Forelimb muscle (tissue), 1 donor: ENCODE data around the gene HECW1. TPM values are rescaled to one million over a fixed set of nuclear protein-coding genes. Genes with fewer than 3 reads are reported as not detected.

Experiments used
- DNase-seq: peaks from one replicate; pipeline ENCODE4 v3.0.0-alpha.2; 2013; ENCODE audit warnings: low read depth
- polyA plus RNA-seq: library from polyadenylated mRNA; unstranded; fragments of 120-200 nt; gene quantifications from one replicate; pipeline ENCODE4 v1.2.1, GENCODE V29; 2013; ENCODE audit not compliant: insufficient read length

Gene HECW1
- polyA plus RNA-seq, 1 donor, result 0.23 TPM

DNA sequence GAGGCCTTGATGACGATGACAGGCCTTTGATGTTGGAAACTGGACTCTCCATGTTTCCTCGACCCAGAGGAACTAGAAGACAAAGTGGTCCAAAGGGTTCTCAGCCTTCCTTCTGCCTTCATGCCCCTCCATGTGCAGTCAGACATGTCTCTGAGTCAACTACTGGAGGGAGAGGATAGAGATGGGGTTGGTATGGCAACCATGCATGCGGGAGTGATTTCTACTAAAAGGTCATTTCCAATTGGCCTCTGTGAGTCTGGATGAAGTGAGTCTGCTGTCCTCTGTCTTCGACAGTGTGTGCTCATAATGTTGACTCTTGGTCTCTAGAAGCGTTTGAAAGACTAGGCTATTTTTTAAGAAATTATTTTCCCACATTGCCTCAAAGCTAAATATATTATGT is 499.7 kb downstream of the HECW1 start:
- no peak for DNase-seq

DNA sequence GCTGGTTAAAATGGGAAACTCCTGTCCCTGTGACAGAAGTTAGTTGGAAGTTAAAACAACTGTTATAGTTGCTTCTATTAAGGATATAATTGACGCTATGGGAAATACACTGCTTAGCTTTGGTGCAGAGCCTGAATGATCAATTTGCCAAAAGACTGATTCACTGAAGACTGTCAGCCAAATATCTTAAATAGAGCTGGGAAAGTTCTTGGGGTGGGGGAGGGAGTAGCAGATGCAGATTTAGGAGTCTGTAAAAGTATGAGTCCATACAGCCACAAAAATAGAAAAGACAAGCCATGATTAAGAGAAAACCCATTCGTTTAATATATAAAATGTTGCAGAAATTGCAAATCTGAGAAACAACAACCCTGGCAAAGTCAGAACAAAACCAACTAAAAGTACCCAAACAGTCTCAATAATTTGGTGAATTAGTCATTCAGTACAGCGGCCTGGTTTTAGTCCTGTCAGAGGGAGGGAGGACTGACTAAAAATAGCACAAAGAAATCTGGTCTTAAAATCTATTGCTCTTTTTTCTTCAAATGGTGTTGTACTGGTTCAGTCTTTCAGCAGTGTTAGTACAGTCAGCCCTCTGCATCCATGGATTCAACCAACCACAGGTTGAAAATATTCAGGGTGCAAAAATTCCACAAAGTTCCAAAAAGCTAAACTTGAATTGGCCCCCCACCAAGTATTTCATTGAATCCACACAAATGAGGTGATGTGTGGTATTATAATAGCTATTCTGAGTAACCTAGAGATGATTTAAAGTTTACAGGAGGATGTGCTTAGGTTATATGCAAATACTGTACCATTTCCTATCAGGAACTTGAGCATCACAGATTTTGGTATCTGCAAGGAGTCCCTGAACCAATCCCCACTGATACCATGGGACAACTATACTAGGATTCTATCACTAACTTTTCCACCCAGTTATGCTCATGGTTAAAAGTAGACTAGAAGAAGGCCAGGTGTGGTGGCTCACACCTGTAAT is 500.4 kb downstream of the HECW1 start:
- peak; percentile 69 for DNase-seq

Other genes starting within 250 kb of the HECW1 start
- gene C7orf25, start 200.6 kb upstream of the HECW1 start, polyA plus RNA-seq, result 1.9 TPM
- 117 TPM for gene PSMA2, start 180.5 kb upstream of the HECW1 start, polyA plus RNA-seq
- 43.9 TPM for gene MRPL32, start 180.3 kb upstream of the HECW1 start, polyA plus RNA-seq